H1 (cell line): Measurements from ENCODE around the gene GTF2H2C_2.
"Not testable (repeated sequence)": the region's sequence is repeated elsewhere in the genome, so short reads cannot be mapped to it uniquely, and the experiment has no call there.

Source experiments
- CTCF ChIA-PET: fragments of 300-600 bp; sonication (Branson Sonifier 250); formaldehyde crosslinking; loops from one replicate; lab custom pipeline; 2021; ENCODE audit not compliant: partially characterized antibody; lab: Charles Lee
- POLR2A ChIA-PET: fragments of 300-600 bp; sonication (Branson Sonifier 250); formaldehyde crosslinking; loops from one replicate; lab custom pipeline; 2021; ENCODE audit warnings: inconsistent platforms; ENCODE audit not compliant: partially characterized antibody; lab: Charles Lee
- DNase-seq, 2 experiments: peaks; one replicate each; pipeline versions ENCODE4 v3.0.0 to v3.0.0-alpha.2; 2010 to 2022; ENCODE audit warnings: low spot score in 2 of 2, low read depth in 1 of 2, mixed read lengths in 1 of 2
- FAIRE-seq: peaks from 2 replicates; lab custom pipeline; 2011; peaks lifted over from hg19 to GRCh38; lab: Jason Lieb, UNC
- H2AFZ ChIP-seq: 2 replicates; pipeline ENCODE4 v1.8.1; 2012; ENCODE audit warnings: low read length, inconsistent platforms
- H2AK5ac ChIP-seq: 2 replicates; pipeline ENCODE4 v1.6.1; 2013; ENCODE audit warnings: low read depth, low read length
- H2BK120ac ChIP-seq: replicated peaks from 2 replicates; pipeline ENCODE3; 2013; ENCODE audit warnings: low read depth, low read length, inconsistent platforms
- H2BK12ac ChIP-seq: 2 replicates; pipeline ENCODE4 v1.6.1; 2013; ENCODE audit warnings: low read depth, low read length
- H2BK15ac ChIP-seq: 2 replicates; pipeline ENCODE4 v1.6.1; 2013; ENCODE audit warnings: low read length
- H2BK20ac ChIP-seq: 2 replicates; pipeline ENCODE4 v1.6.1; 2013; ENCODE audit warnings: low read length
- H2BK5ac ChIP-seq: 2 replicates; pipeline ENCODE4 v1.6.1; 2013; ENCODE audit warnings: low read depth, low read length
- H3K14ac ChIP-seq: 2 replicates; pipeline ENCODE4 v1.6.1; 2013; ENCODE audit warnings: inconsistent platforms; ENCODE audit not compliant: insufficient read length
- H3K18ac ChIP-seq: 2 replicates; pipeline ENCODE4 v1.6.1; 2013; ENCODE audit warnings: low read length; ENCODE audit errors: extremely low read depth
- H3K23ac ChIP-seq: 2 replicates; pipeline ENCODE4 v1.6.1; 2013; ENCODE audit warnings: inconsistent platforms; ENCODE audit not compliant: insufficient read length
- H3K23me2 ChIP-seq: 2 replicates; pipeline ENCODE4 v1.6.1; 2013; ENCODE audit warnings: low read depth, low read length
- H3K27ac ChIP-seq: 2 replicates; pipeline ENCODE4 v1.6.1; 2011; ENCODE audit warnings: low read depth, low read length, inconsistent platforms
- H3K27me3 ChIP-seq, 4 experiments: replicated peaks in 1 of 4; 1 replicate in 1 of 4; 2 replicates in 3 of 4; pipeline versions ENCODE4 v1.6.1 to v1.8.1; 2011 to 2013; ENCODE audit warnings: low read length in 3 of 4, mild to moderate bottlenecking in 3 of 4, inconsistent platforms in 2 of 4, mixed read lengths in 2 of 4, moderate library complexity in 1 of 4; ENCODE audit not compliant: control insufficient read depth in 3 of 4, insufficient read depth in 3 of 4; ENCODE audit errors: extremely low read depth in 1 of 4
- H3K36me3 ChIP-seq, 4 experiments: 2 replicates each; pipeline versions ENCODE4 v1.6.1 to v1.8.1; 2011 to 2013; ENCODE audit warnings: mild to moderate bottlenecking in 4 of 4, low read length in 3 of 4, moderate library complexity in 2 of 4, control low read depth in 1 of 4, inconsistent platforms in 1 of 4; ENCODE audit not compliant: insufficient read depth in 4 of 4, control insufficient read depth in 2 of 4
- H3K4ac ChIP-seq: replicated peaks from 2 replicates; pipeline ENCODE3; 2013; ENCODE audit warnings: low read length, low read depth, mixed read lengths, inconsistent platforms; ENCODE audit not compliant: insufficient read length
- H3K4me1 ChIP-seq, 4 experiments: replicated peaks in 1 of 4; 1 replicate in 1 of 4; 2 replicates in 3 of 4; pipeline versions ENCODE4 v1.6.1 to v1.8.1; 2011 to 2013; ENCODE audit warnings: low read length in 3 of 4, inconsistent platforms in 2 of 4, mixed read lengths in 1 of 4; ENCODE audit not compliant: insufficient read depth in 4 of 4, control insufficient read depth in 3 of 4
- H3K4me2 ChIP-seq, 2 experiments: 2 replicates each; pipeline versions ENCODE4 v1.6.1 to v1.8.1; 2011 to 2013; ENCODE audit warnings: low read depth in 2 of 2, low read length in 2 of 2, control low read depth in 1 of 2, inconsistent platforms in 1 of 2, mild to moderate bottlenecking in 1 of 2; ENCODE audit not compliant: insufficient read depth in 1 of 2
- H3K4me3 ChIP-seq, 4 experiments: fragments of 200-600, 300-600 bp in 1 of 4; sonication (generic), shearing (Covaris generic), sonication (Bioruptor Twin) in 1 of 4; 2 replicates each; pipeline versions ENCODE4 v1.5.1 to v1.8.1; 2011 to 2016; ENCODE audit warnings: low read length in 4 of 4, low read depth in 3 of 4, control low read depth in 2 of 4, inconsistent platforms in 2 of 4, mild to moderate bottlenecking in 2 of 4, mixed read lengths in 1 of 4, moderate library complexity in 1 of 4; ENCODE audit not compliant: insufficient read depth in 2 of 4; ENCODE audit errors: extremely low read depth in 1 of 4
- H3K56ac ChIP-seq: replicated peaks from 2 replicates; pipeline ENCODE3; 2013; ENCODE audit warnings: low read depth, mild to moderate bottlenecking, mixed read lengths, low read length, inconsistent platforms; ENCODE audit not compliant: insufficient read length
- H3K79me1 ChIP-seq: 2 replicates; pipeline ENCODE4 v1.6.1; 2013; ENCODE audit warnings: low read depth, low read length, control low read depth
- H3K79me2 ChIP-seq, 2 experiments: 2 replicates each; pipeline versions ENCODE4 v1.6.1 to v1.8.1; 2012 to 2013; ENCODE audit warnings: low read length in 2 of 2, mild to moderate bottlenecking in 2 of 2, inconsistent platforms in 1 of 2; ENCODE audit not compliant: insufficient read depth in 2 of 2, control insufficient read depth in 1 of 2
- H3K9ac ChIP-seq, 4 experiments: replicated peaks in 1 of 4; 1 replicate in 1 of 4; 2 replicates in 3 of 4; pipeline versions ENCODE4 v1.6.1 to v1.8.1; 2011 to 2013; ENCODE audit warnings: low read depth in 3 of 4, low read length in 3 of 4, control low read depth in 2 of 4, mild to moderate bottlenecking in 2 of 4, moderate library complexity in 2 of 4, inconsistent platforms in 1 of 4; ENCODE audit errors: extremely low read depth in 1 of 4
- H3K9me3 ChIP-seq, 2 experiments: 2 replicates each; pipeline versions ENCODE4 v1.6.1 to v1.8.1; 2012 to 2013; ENCODE audit warnings: mild to moderate bottlenecking in 2 of 2, moderate library complexity in 2 of 2, control low read depth in 1 of 2, inconsistent platforms in 1 of 2, low read depth in 1 of 2, low read length in 1 of 2, mixed read lengths in 1 of 2; ENCODE audit not compliant: insufficient read depth in 2 of 2
- H4K20me1 ChIP-seq, 2 experiments: replicated peaks in 1 of 2; 2 replicates each; pipeline versions ENCODE3 to v1.8.1; 2011 to 2013; ENCODE audit warnings: inconsistent platforms in 2 of 2, low read length in 2 of 2, mild to moderate bottlenecking in 1 of 2; ENCODE audit not compliant: insufficient read depth in 2 of 2, control insufficient read depth in 1 of 2
- H4K5ac ChIP-seq: 2 replicates; pipeline ENCODE4 v1.6.1; 2013; ENCODE audit warnings: low read length, low read depth, mixed read lengths, inconsistent platforms; ENCODE audit not compliant: insufficient read length
- H4K8ac ChIP-seq: 2 replicates; pipeline ENCODE4 v1.8.0; 2013; ENCODE audit warnings: mild to moderate bottlenecking, moderate library complexity, low read length, inconsistent platforms; ENCODE audit not compliant: insufficient read depth; ENCODE audit errors: extremely low read depth
- H4K91ac ChIP-seq: replicated peaks from 2 replicates; pipeline ENCODE3; 2013; ENCODE audit warnings: low read length, mixed read lengths, inconsistent platforms; ENCODE audit not compliant: insufficient read length
- WGBS, 2 experiments: shearing (Covaris generic) in 1 of 2; methylation state at CpG; one replicate each; pipeline versions ENCODE4 v1.1.6 to v1.1.7; 2013 to 2015; ENCODE audit warnings: low lambda C conversion rate in 2 of 2, mixed read lengths in 2 of 2, inconsistent platforms in 1 of 2, low coverage in 1 of 2, missing lambda C conversion rate in 1 of 2; ENCODE audit not compliant: insufficient replicate concordance in 2 of 2, insufficient coverage in 1 of 2, insufficient read length in 1 of 2; ENCODE audit errors: extremely low coverage in 1 of 2, missing lambda C conversion rate in 1 of 2; 5-methylcytosine and 5-hydroxymethylcytosine counted together

Gene GTF2H2C_2

GRCh38 chr5:70415117-70415516 is at the start of gene GTF2H2C_2:
GTF2H2C_2 (plus strand) TSS chr5:70415368.
- H2BK120ac ChIP-seq, H2BK12ac ChIP-seq, H3K14ac ChIP-seq, H3K79me1 ChIP-seq, H3K56ac ChIP-seq, H3K4ac ChIP-seq, H3K4me1 ChIP-seq, H3K36me3 ChIP-seq, H2BK20ac ChIP-seq, H3K4me2 ChIP-seq, CTCF ChIA-PET, H3K27ac ChIP-seq, H4K8ac ChIP-seq, POLR2A ChIA-PET, DNase-seq, H2BK5ac ChIP-seq, H3K27me3 ChIP-seq, H4K91ac ChIP-seq, H2AK5ac ChIP-seq, H2BK15ac ChIP-seq, H3K23ac ChIP-seq, H4K5ac ChIP-seq, H2AFZ ChIP-seq, H3K18ac ChIP-seq, H3K9me3 ChIP-seq, H3K9ac ChIP-seq, FAIRE-seq, H3K4me3 ChIP-seq, H3K79me2 ChIP-seq, H4K20me1 ChIP-seq, H3K23me2 ChIP-seq: not testable (repeated sequence)
- WGBS, 2 experiments, result no CpG with 5 or more reads among the region's 39 CpGs

GRCh38 chr5:70400984-70401686 is 14.0 kb upstream of the GTF2H2C_2 start:
- H3K36me3 ChIP-seq, H3K4ac ChIP-seq, H3K56ac ChIP-seq, H2BK120ac ChIP-seq, H3K79me2 ChIP-seq, H4K5ac ChIP-seq, H3K23ac ChIP-seq, POLR2A ChIA-PET, H3K9ac ChIP-seq, H2AFZ ChIP-seq, H2BK5ac ChIP-seq, H3K4me1 ChIP-seq, H3K79me1 ChIP-seq, CTCF ChIA-PET, H3K23me2 ChIP-seq, H3K18ac ChIP-seq, H4K91ac ChIP-seq, FAIRE-seq, H3K4me2 ChIP-seq, H2BK15ac ChIP-seq, H3K27me3 ChIP-seq, H4K8ac ChIP-seq, H3K9me3 ChIP-seq, H2BK20ac ChIP-seq, H3K27ac ChIP-seq, H3K14ac ChIP-seq, H4K20me1 ChIP-seq, H2AK5ac ChIP-seq, H2BK12ac ChIP-seq: not testable (repeated sequence)
- peak overlapping the region in 3 of 4 experiments; percentile 30 to 49 (median 45); a peak in 4 of 8 replicates for H3K4me3 ChIP-seq
- peak in 1 of 2 experiments; percentile 48 for DNase-seq
- WGBS, 2 experiments, result no CpG with 5 or more reads among the region's 71 CpGs
